ENCODE data around the gene ZSCAN30. TPM values are rescaled to one million over a fixed set of nuclear protein-coding genes. Genes with fewer than 3 reads are reported as not detected.

ZSCAN30 gene
- total and polyA plus RNA-seq, 9 of the 15 experiments (the other 6 are each of a cell fraction or from before 2014, with no cell fraction given), result 4.6 to 13.6 (median 10.8) TPM

DNA sequence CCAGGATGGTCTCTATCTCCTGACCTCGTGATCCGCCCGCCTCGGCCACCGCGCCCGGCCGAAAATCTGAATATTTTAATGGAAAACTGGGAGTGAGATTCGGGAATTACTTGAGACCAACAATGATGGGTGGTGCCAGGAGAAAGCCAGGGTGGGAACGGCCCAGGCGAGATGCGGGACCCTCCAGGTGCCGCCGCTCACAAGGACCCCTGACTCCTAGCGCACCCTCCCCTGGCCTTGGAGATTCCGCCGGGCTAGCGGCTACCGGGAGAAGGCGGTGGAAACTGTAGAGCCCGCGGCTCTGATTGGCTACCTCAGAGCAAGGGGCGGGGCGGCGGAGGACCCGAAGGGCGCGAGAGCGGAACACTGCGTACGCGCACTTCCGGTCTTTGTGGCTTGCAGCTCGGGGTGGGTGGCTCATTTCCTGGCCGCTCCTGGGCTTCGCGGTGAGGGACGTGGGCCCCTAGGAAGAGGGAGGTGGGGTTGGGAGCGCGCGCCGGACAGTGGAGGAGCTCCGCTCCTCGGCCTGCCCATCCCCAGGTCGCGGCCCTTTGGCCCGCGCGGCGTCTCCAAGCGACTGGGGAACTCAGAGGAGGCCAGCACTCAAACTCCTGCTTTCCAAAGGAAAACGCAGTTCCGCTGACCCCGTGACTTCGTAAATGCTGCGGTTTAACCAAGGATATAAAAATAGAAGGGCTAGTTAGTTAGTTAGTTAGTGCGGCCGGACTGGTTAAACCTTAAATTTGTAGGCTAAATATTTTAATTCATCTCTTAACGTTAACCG is 49.2 kb downstream of the ZSCAN30 start, which contains the start of gene ZNF397 (continued):
- TF ChIP-seq, protein P1, sequence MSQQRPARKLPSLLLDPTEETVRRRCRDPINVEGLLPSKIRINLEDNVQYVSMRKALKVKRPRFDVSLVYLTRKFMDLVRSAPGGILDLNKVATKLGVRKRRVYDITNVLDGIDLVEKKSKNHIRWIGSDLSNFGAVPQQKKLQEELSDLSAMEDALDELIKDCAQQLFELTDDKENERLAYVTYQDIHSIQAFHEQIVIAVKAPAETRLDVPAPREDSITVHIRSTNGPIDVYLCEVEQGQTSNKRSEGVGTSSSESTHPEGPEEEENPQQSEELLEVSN (IDR thresholded peaks at IDR 0.05; ENCODE audit: borderline replicate concordance in 1 of 2, extremely low read depth in 1 of 2, insufficient read depth in 1 of 2, insufficient read length in 1 of 2, low read depth in 1 of 2, low read length in 1 of 2, poor library complexity in 1 of 2, severe bottlenecking in 1 of 2), result peak; percentile 54 to 65
- TF ChIP-seq POLR3G (IDR thresholded peaks at IDR 0.05; ENCODE audit: extremely low read depth, insufficient read length, insufficient replicate concordance) (no peak), BRF1 (IDR thresholded peaks at IDR 0.05; ENCODE audit: borderline replicate concordance, extremely low read depth, insufficient read length) (no peak), GTF2F1 (IDR thresholded peaks at IDR 0.05; ENCODE audit: low read depth, low read length) (peak; percentile 89), BRD4 (IDR thresholded peaks at IDR 0.05) (peak; percentile 50; the same call in 1 of the 2 replicates), RAD21 (CRISPR knock-in tag; conservative IDR thresholded peaks at IDR 0.05 in 1 of 2, IDR thresholded peaks at IDR 0.05 in 1 of 2) (peak; percentile 16 to 21; a peak in 2 of 4 replicates), KLF1 (tag; IDR thresholded peaks at IDR 0.05) (0 out of 2 replicates have a peak, but pooled peaks have one; percentile 70), NFYB (IDR thresholded peaks at IDR 0.05; ENCODE audit: extremely low read depth, insufficient read length) (peak; percentile 85), ILF3 (IDR thresholded peaks at IDR 0.05; ENCODE audit: borderline replicate concordance) (no peak), ETV1 (tag; conservative IDR thresholded peaks at IDR 0.05; ENCODE audit: low read depth) (peak; percentile 94), NCOA2 (IDR thresholded peaks at IDR 0.05; ENCODE audit: partially characterized antibody in 2 of 2) (peak in 1 of 2 experiments; percentile 79), POLR2G (IDR thresholded peaks at IDR 0.05; ENCODE audit: low read depth, low read length) (peak; percentile 97), ZNF224 (CRISPR knock-in tag; IDR thresholded peaks at IDR 0.05) (0 out of 2 replicates have a peak, but pooled peaks have one; percentile 15)
- TF ChIP-seq, protein P2, sequence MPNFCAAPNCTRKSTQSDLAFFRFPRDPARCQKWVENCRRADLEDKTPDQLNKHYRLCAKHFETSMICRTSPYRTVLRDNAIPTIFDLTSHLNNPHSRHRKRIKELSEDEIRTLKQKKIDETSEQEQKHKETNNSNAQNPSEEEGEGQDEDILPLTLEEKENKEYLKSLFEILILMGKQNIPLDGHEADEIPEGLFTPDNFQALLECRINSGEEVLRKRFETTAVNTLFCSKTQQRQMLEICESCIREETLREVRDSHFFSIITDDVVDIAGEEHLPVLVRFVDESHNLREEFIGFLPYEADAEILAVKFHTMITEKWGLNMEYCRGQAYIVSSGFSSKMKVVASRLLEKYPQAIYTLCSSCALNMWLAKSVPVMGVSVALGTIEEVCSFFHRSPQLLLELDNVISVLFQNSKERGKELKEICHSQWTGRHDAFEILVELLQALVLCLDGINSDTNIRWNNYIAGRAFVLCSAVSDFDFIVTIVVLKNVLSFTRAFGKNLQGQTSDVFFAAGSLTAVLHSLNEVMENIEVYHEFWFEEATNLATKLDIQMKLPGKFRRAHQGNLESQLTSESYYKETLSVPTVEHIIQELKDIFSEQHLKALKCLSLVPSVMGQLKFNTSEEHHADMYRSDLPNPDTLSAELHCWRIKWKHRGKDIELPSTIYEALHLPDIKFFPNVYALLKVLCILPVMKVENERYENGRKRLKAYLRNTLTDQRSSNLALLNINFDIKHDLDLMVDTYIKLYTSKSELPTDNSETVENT (CRISPR knock-in tag; IDR thresholded peaks at IDR 0.05), result peak; percentile 83; the same call in 1 of the 2 replicates

All from K562 (cell line).